ENCODE results near the gene MYBPC2. TPM values are rescaled to one million over a fixed set of nuclear protein-coding genes. Genes with fewer than 3 reads are reported as not detected.

The MYBPC2 gene
- total RNA-seq, 1 experiment from 2014 or later, result 0.18 TPM

DNA sequence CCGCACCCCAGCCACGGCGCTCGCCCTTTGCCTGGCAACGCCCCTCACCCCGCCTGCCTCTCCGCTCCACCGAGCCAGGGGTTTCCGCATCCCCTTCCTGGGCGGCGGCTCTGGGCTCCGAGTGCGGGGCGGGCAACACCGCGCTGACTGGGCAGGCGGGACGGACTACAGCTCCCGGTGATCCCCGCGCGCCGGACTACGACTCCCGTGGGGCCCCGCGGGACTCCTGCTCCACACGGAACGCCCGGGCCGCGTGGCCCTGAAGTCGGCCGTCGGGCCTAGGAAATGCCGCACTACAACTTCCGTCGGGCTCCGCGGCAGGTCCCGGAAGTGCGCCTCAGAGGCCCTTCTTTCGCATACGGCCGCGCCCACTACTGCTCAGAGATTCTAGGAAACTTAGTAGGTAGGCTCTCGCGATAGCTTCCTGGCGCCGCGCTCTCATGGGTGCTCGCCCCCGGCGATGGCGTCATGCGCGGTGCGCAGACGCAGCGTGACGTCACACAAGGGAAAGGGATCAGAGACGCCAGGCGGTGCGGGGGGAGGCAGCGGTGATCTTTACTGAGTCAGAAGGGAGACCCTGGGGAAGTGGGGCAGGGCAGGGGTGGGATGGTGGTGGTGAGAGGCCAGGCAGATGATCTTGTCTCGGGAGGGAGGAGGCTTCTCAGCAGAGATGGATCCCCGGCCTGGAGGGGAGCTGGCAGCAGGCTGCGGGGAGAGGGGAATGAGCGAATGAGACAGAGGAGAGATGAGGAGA, 78.6 kb downstream of the MYBPC2 start, which contains the start of gene JOSD2:
TSS of gene JOSD2 (minus strand) at position 123 of the 754 bp plus-strand sequence. CDS start 760 bp downstream, outside the sequence.
- intact Hi-C loops (cut with micrococcal nuclease; ENCODE audit: unreplicated experiment), result no loop called here
- POLR2A ChIA-PET, result no interaction called here
- DNase-seq (ENCODE audit: low read depth, low spot score) (peak; percentile 80), ATAC-seq (peak; percentile 95)
- peak within 1 kb of the TSS; percentile 77 to 79 for H3K4me3 ChIP-seq (ENCODE audit: low read depth in 2 of 2, low read length in 2 of 2)
- in situ Hi-C loops (cut with HindIII; ENCODE audit: low pct_unique_long_range_greater_than_20kb, low sequenced_read_pairs), result no loop called here
- no peak for TF ChIP-seq SIN3A (IDR thresholded peaks at IDR 0.05; ENCODE audit: borderline replicate concordance, insufficient read depth, low read depth, low read length)
- TF ChIP-seq TCF7L2 (IDR thresholded peaks at IDR 0.05; ENCODE audit: low read depth, low read length), result 0 out of 2 replicates have a peak, but pooled peaks have one; percentile 60
- TF ChIP-seq POLR2AphosphoS5 (IDR thresholded peaks at IDR 0.05; ENCODE audit: low read depth, low read length), result peak; percentile 27; the same call in 1 of the 2 replicates
- H3K27ac ChIP-seq (ENCODE audit: low read length), result peak within 1 kb of the TSS; percentile 92
- CTCF ChIA-PET, result interaction anchor here (0.8 kb wide), 1 partner anchor 45 kb away, joined by 8 read pairs; no protein-coding TSS in a partner anchor
- no peaks in the 10 kb centered on the region for H3K9me3 ChIP-seq (ENCODE audit: control insufficient read depth, insufficient read depth, low read depth, low read length)
- H3K27me3 ChIP-seq (ENCODE audit: control insufficient read depth, insufficient read depth, low read length), result no peaks in the 10 kb centered on the region
- H3K36me3 ChIP-seq (ENCODE audit: control insufficient read depth, insufficient read depth, low read length), result no peaks in the 10 kb centered on the region; the same call in 1 of the 2 replicates
- BruUV-seq (replicated peaks), result no TSS peak
- no peaks in the 10 kb centered on the region for H3K4me1 ChIP-seq (ENCODE audit: control insufficient read depth, insufficient read depth, low read length)

DNA sequence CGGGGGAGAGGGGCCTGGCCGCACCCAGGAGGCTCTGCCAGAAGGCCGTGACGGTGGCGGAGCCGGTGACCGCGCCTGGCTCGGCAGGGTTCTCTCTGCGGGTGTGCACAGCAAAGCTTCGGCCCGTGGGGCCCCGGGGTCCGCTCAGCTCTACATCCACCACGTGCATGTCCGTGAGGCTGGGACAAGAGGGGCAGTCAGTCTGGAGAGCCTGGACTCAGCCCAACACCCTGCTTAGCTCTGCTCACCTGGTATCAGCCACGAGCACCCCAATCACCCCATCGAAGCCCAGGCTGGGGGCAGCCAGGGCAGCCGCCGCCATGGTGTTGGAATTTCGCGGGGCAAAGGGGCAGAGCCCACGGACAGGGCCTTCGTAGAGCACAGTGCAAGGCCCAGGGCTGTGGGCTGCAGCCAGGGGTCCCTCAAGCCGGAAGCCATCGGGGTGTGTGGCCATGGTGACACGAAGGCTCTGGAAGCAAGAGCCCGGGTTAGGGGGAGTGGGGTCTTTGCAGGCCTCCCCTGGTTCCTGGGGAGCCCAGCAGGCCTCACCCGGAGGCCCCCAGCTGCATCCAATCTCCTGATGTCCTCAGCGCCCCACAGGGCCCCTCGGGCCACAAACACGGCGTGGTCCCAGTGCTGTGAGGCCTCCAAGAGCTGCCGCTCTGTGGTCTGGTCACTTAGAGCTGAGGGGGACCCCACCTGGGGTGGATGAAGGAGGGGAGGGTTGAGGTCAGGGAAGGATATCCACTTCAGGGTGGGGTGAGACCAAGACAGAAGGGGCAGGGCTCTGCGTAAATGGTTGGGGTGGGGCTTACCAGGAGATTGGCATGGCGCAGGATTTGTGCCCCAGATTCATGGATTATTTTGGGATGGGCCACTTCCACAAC, 79.7 kb downstream of the MYBPC2 start:
- no peak overlapping the region for H3K27ac ChIP-seq (ENCODE audit: low read length)
- ATAC-seq, result no peak
- no peaks in the 10 kb centered on the region for H3K27me3 ChIP-seq (ENCODE audit: control insufficient read depth, insufficient read depth, low read length)
- in situ Hi-C loops (cut with HindIII; ENCODE audit: low pct_unique_long_range_greater_than_20kb, low sequenced_read_pairs) (no loop called here), intact Hi-C loops (cut with micrococcal nuclease; ENCODE audit: unreplicated experiment) (no loop called here)
- TF ChIP-seq, protein P1, sequence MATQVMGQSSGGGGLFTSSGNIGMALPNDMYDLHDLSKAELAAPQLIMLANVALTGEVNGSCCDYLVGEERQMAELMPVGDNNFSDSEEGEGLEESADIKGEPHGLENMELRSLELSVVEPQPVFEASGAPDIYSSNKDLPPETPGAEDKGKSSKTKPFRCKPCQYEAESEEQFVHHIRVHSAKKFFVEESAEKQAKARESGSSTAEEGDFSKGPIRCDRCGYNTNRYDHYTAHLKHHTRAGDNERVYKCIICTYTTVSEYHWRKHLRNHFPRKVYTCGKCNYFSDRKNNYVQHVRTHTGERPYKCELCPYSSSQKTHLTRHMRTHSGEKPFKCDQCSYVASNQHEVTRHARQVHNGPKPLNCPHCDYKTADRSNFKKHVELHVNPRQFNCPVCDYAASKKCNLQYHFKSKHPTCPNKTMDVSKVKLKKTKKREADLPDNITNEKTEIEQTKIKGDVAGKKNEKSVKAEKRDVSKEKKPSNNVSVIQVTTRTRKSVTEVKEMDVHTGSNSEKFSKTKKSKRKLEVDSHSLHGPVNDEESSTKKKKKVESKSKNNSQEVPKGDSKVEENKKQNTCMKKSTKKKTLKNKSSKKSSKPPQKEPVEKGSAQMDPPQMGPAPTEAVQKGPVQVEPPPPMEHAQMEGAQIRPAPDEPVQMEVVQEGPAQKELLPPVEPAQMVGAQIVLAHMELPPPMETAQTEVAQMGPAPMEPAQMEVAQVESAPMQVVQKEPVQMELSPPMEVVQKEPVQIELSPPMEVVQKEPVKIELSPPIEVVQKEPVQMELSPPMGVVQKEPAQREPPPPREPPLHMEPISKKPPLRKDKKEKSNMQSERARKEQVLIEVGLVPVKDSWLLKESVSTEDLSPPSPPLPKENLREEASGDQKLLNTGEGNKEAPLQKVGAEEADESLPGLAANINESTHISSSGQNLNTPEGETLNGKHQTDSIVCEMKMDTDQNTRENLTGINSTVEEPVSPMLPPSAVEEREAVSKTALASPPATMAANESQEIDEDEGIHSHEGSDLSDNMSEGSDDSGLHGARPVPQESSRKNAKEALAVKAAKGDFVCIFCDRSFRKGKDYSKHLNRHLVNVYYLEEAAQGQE (IDR thresholded peaks at IDR 0.05; ENCODE audit: insufficient read depth in 1 of 2, low read depth in 2 of 2, low read length in 1 of 2), result no peak
- TF ChIP-seq, protein P2, sequence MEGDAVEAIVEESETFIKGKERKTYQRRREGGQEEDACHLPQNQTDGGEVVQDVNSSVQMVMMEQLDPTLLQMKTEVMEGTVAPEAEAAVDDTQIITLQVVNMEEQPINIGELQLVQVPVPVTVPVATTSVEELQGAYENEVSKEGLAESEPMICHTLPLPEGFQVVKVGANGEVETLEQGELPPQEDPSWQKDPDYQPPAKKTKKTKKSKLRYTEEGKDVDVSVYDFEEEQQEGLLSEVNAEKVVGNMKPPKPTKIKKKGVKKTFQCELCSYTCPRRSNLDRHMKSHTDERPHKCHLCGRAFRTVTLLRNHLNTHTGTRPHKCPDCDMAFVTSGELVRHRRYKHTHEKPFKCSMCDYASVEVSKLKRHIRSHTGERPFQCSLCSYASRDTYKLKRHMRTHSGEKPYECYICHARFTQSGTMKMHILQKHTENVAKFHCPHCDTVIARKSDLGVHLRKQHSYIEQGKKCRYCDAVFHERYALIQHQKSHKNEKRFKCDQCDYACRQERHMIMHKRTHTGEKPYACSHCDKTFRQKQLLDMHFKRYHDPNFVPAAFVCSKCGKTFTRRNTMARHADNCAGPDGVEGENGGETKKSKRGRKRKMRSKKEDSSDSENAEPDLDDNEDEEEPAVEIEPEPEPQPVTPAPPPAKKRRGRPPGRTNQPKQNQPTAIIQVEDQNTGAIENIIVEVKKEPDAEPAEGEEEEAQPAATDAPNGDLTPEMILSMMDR (IDR thresholded peaks at IDR 0.05), result no peak
- no peak for TF ChIP-seq TCF7L2 (IDR thresholded peaks at IDR 0.05; ENCODE audit: low read depth, low read length)
- no peak for TF ChIP-seq POLR2AphosphoS5 (IDR thresholded peaks at IDR 0.05; ENCODE audit: low read depth, low read length)
- no peak for TF ChIP-seq SIN3A (IDR thresholded peaks at IDR 0.05; ENCODE audit: borderline replicate concordance, insufficient read depth, low read depth, low read length)
- DNase-seq (ENCODE audit: low read depth, low spot score), result no peak
- ChIA-PET CTCF (no interaction called here), POLR2A (no interaction called here)
- H3K4me1 ChIP-seq (ENCODE audit: control insufficient read depth, insufficient read depth, low read length), result no peaks in the 10 kb centered on the region
- no peaks in the 10 kb centered on the region; the same call in 1 of the 2 replicates for H3K36me3 ChIP-seq (ENCODE audit: control insufficient read depth, insufficient read depth, low read length)
- no TSS peak for BruUV-seq (replicated peaks)
- peak overlapping the region in 1 of 2 experiments; percentile 79; a peak in 1 of 4 replicates for H3K4me3 ChIP-seq (ENCODE audit: low read depth in 2 of 2, low read length in 2 of 2)
- no peaks in the 10 kb centered on the region for H3K9me3 ChIP-seq (ENCODE audit: control insufficient read depth, insufficient read depth, low read depth, low read length)
